ENCODE data around the gene GALNT3. TPM values are rescaled to one million over a fixed set of nuclear protein-coding genes. Genes with fewer than 3 reads are reported as not detected.

The GALNT3 gene
- total RNA-seq, 1 experiment from 2014 or later: 20.2 TPM

DNA sequence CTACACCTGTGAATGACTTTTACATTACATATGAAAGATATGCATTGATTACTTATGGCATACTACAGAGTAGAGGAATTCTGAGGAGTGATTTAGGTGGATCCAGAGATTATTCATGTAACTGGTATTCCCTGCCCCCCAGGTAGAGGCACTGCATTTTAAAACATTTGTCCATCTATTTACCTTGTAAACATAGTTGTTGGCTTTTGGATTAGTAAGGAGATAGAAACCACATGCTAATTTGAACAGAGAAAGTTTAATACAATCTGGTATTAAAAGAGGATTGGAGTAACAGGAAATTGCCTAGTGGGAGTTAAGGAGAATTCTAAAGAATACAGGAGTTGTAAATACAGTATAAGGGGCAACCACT lies 15.9 kb downstream of the GALNT3 start:
- intact Hi-C loops (cut with micrococcal nuclease): loop anchor here (10.0 kb wide), 1 partner anchor 373 kb away; no protein-coding TSS in a partner anchor
- CTCF ChIA-PET: interaction anchor here (1.0 to 1.4 kb wide), 2 partner anchors 10 to 96 kb away, joined by 3 read pairs; no protein-coding TSS in a partner anchor
- BruUV-seq (replicated peaks): no TSS peak

DNA sequence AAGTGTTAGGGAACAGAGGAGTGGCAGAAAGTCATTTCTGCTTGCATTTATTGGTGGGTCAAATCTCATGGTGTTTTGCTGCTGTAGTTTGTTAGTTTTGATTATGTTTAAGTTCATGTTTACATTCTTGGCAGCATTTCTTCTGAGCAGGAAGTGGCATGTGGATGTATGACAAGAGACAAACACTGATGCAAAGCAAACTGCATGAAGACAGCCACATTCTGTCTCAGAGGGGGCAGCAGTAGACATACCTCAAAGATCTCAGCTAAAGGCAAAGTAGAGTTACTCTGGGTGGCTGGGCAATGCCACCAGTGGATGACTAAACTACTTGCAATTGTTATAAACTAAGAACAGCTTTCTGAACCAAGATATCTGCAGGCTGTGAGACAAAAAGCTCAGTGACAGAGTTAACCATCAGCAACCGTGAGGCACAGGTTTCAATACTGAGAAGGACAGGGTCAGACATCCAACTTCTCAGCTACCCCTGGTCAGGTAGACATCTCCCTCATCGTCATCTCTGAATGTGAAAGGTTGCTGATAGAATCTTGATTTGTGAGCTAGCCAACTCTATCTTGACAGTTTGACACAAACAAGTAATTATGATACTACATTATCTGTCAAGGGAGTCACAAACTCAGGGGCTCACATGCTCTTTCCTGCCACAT lies 16.4 kb downstream of the GALNT3 start:
- CTCF ChIA-PET: interaction anchor here (1.0 to 1.4 kb wide), 2 partner anchors 9 to 96 kb away, joined by 3 read pairs; no protein-coding TSS in a partner anchor
- intact Hi-C loops (cut with micrococcal nuclease): loop anchor here (10.0 kb wide), 1 partner anchor 373 kb away; no protein-coding TSS in a partner anchor
- Mint-ChIP-seq H3K36me3 (ENCODE audit: insufficient read depth, unreplicated experiment) (peaks cover 4% of the 10 kb centered on the region), H3K4me1 (ENCODE audit: insufficient read depth, unreplicated experiment) (peaks cover 5% of the 10 kb centered on the region), H3K4me3 (ENCODE audit: unreplicated experiment) (no peak overlapping the region), H3K9me3 (ENCODE audit: unreplicated experiment) (peaks cover 15% of the 10 kb centered on the region), H3K27me3 (ENCODE audit: insufficient read depth, unreplicated experiment) (no peaks in the 10 kb centered on the region), H3K27ac (ENCODE audit: low read depth, unreplicated experiment) (no peak overlapping the region)
- POLR2A ChIA-PET: no interaction called here
- no TSS peak for BruUV-seq (replicated peaks)
- TF ChIP-seq, protein P1, sequence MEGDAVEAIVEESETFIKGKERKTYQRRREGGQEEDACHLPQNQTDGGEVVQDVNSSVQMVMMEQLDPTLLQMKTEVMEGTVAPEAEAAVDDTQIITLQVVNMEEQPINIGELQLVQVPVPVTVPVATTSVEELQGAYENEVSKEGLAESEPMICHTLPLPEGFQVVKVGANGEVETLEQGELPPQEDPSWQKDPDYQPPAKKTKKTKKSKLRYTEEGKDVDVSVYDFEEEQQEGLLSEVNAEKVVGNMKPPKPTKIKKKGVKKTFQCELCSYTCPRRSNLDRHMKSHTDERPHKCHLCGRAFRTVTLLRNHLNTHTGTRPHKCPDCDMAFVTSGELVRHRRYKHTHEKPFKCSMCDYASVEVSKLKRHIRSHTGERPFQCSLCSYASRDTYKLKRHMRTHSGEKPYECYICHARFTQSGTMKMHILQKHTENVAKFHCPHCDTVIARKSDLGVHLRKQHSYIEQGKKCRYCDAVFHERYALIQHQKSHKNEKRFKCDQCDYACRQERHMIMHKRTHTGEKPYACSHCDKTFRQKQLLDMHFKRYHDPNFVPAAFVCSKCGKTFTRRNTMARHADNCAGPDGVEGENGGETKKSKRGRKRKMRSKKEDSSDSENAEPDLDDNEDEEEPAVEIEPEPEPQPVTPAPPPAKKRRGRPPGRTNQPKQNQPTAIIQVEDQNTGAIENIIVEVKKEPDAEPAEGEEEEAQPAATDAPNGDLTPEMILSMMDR (IDR thresholded peaks at IDR 0.05; ENCODE audit: unreplicated experiment): no peak
- no peak for DNase-seq (ENCODE audit: unreplicated experiment)

More for the DNA sequence above, 15.9 kb downstream of the GALNT3 start:
- no peak for DNase-seq (ENCODE audit: unreplicated experiment)
- no peaks in the 10 kb centered on the region for H3K36me3 Mint-ChIP-seq (ENCODE audit: insufficient read depth, unreplicated experiment)
- H3K4me1 Mint-ChIP-seq (ENCODE audit: insufficient read depth, unreplicated experiment): peaks cover 5% of the 10 kb centered on the region
- no peaks in the 10 kb centered on the region for H3K27me3 Mint-ChIP-seq (ENCODE audit: insufficient read depth, unreplicated experiment)
- TF ChIP-seq, protein P1 (IDR thresholded peaks at IDR 0.05; ENCODE audit: unreplicated experiment): no peak
- POLR2A ChIA-PET: no interaction called here
- peaks cover 11% of the 10 kb centered on the region for H3K9me3 Mint-ChIP-seq (ENCODE audit: unreplicated experiment)
- H3K4me3 Mint-ChIP-seq (ENCODE audit: unreplicated experiment): no peak overlapping the region
- H3K27ac Mint-ChIP-seq (ENCODE audit: low read depth, unreplicated experiment): no peak overlapping the region

DNA sequence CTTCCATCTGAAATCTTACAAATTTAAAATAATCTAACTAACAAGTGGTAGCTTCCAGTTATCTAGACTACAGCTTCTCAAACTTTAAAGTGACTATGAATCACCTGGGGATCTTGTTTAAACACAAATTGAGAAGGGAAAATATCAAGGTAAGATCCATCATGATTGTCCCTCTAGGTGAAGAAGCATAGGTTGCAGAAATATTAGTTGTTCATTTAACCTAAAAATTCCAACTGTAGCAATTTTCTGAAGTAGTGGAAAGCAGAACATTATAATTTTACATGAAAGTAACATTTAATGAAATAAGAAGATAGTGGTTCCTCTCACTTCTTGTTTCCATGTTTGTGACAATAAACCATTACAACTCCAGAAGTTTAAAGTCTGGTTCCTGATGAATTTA lies 17.3 kb downstream of the GALNT3 start:
- ChIA-PET CTCF (interaction anchor here (0.6 kb wide), 1 partner anchor 1040 kb away, joined by 3 read pairs; no protein-coding TSS in a partner anchor), POLR2A (interaction anchor here (0.8 kb wide), 1 partner anchor 11 kb away, joined by 3 read pairs; no protein-coding TSS in a partner anchor)
- Mint-ChIP-seq H3K27me3 (ENCODE audit: insufficient read depth, unreplicated experiment) (no peaks in the 10 kb centered on the region), H3K4me1 (ENCODE audit: insufficient read depth, unreplicated experiment) (peaks cover 5% of the 10 kb centered on the region), H3K4me3 (ENCODE audit: unreplicated experiment) (no peak overlapping the region), H3K27ac (ENCODE audit: low read depth, unreplicated experiment) (no peak overlapping the region), H3K36me3 (ENCODE audit: insufficient read depth, unreplicated experiment) (peaks cover 5% of the 10 kb centered on the region), H3K9me3 (ENCODE audit: unreplicated experiment) (peaks cover 15% of the 10 kb centered on the region)
- intact Hi-C loops (cut with micrococcal nuclease): loop anchor here (10.0 kb wide), 1 partner anchor 372 kb away; no protein-coding TSS in a partner anchor
- BruUV-seq (replicated peaks): no TSS peak
- DNase-seq (ENCODE audit: unreplicated experiment): no peak
- TF ChIP-seq, protein P1 (IDR thresholded peaks at IDR 0.05; ENCODE audit: unreplicated experiment): no peak

DNA sequence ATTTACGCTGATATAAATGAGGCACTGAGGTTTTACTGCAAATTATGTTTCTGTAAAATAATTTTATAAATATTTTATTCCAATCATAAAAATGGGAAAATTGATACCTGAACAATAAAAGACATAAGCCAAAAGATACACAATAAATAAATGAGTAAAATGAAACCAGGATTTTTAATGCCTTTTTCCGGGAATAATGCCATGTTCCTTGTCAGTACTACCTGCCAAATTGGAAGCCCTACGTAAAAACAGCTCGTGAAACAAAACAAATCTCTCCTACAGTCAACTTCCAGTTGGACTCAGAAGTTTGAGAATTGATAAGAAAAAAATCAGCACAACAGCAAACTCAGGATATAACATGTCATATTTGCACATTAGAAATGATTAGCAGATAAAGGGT lies 18.0 kb downstream of the GALNT3 start:
- H3K27me3 Mint-ChIP-seq (ENCODE audit: insufficient read depth, unreplicated experiment): no peaks in the 10 kb centered on the region
- CTCF ChIA-PET: interaction anchor here (0.6 kb wide), 1 partner anchor 8 kb away, joined by 3 read pairs; no protein-coding TSS in a partner anchor
- intact Hi-C loops (cut with micrococcal nuclease): loop anchor here (10.0 kb wide), 1 partner anchor 371 kb away; no protein-coding TSS in a partner anchor

More for the DNA sequence above, 18.0 kb downstream of the GALNT3 start:
- TF ChIP-seq, protein P1 (IDR thresholded peaks at IDR 0.05; ENCODE audit: unreplicated experiment): no peak
- POLR2A ChIA-PET: interaction anchor here (1.2 to 1.4 kb wide), 2 partner anchors 12 to 17 kb away, joined by 5 to 7 read pairs; no protein-coding TSS in a partner anchor
- no peak overlapping the region for H3K4me3 Mint-ChIP-seq (ENCODE audit: unreplicated experiment)
- H3K9me3 Mint-ChIP-seq (ENCODE audit: unreplicated experiment): peaks cover 15% of the 10 kb centered on the region
- peaks cover 5% of the 10 kb centered on the region for H3K4me1 Mint-ChIP-seq (ENCODE audit: insufficient read depth, unreplicated experiment)
- no peak for DNase-seq (ENCODE audit: unreplicated experiment)
- H3K36me3 Mint-ChIP-seq (ENCODE audit: insufficient read depth, unreplicated experiment): peaks cover 5% of the 10 kb centered on the region
- BruUV-seq (replicated peaks): no TSS peak
- H3K27ac Mint-ChIP-seq (ENCODE audit: low read depth, unreplicated experiment): no peak overlapping the region

Measured in MCF 10A (cell line).